LNCAP (cell line): ENCODE data around the gene KCNC1.

Experiments used
- TF ChIP-seq, protein P1 (sequence below): fragments of 450-650 bp; IDR thresholded peaks from 2 replicates; pipeline ENCODE4 v1.5.1; 2017; ENCODE audit warnings: mild to moderate bottlenecking

The KCNC1 gene

DNA sequence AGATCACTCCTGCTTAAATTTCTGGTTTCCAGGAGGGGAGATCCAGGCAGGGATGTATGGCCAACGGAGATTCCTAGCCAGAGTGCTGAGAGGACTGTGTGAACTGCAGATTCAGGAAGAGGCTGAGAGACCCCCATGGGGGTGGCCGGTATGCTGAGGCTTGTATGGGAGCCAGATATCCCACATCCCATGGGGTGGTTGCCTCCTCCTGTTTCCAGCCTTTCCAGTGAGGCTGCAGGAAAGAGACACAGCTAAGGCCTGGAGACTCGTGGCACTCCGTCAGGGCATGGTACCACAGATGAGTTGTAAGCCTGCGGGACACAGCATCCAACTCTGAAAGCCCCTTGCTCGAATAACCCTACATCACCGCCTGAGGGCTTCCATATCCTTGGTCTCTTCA lies 16.6 kb upstream of the KCNC1 start:
- TF ChIP-seq, protein P1, sequence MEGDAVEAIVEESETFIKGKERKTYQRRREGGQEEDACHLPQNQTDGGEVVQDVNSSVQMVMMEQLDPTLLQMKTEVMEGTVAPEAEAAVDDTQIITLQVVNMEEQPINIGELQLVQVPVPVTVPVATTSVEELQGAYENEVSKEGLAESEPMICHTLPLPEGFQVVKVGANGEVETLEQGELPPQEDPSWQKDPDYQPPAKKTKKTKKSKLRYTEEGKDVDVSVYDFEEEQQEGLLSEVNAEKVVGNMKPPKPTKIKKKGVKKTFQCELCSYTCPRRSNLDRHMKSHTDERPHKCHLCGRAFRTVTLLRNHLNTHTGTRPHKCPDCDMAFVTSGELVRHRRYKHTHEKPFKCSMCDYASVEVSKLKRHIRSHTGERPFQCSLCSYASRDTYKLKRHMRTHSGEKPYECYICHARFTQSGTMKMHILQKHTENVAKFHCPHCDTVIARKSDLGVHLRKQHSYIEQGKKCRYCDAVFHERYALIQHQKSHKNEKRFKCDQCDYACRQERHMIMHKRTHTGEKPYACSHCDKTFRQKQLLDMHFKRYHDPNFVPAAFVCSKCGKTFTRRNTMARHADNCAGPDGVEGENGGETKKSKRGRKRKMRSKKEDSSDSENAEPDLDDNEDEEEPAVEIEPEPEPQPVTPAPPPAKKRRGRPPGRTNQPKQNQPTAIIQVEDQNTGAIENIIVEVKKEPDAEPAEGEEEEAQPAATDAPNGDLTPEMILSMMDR: no peak

DNA sequence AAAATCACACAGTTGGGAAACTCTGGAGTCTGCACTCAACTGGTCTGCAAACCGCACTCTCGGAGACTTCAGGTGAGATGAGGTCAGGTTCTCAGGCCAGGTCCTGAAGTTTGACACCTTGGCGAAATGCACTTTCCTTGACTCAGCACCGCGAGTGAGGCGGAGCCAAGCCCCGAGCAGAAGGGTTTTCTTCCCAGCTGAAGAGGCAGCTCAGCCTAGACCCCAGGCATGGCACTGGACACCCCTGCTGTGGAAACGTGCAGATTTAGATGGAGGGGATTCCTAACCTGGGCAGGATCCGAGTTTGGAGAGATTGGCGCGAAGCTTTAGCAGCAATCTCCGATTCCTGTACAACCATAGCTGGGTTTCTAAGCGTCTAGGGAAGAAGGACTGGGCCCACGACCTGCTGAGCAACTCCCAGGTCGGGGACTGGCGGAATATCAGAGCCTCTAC lies 16.0 kb upstream of the KCNC1 start:
- TF ChIP-seq, protein P1: no peak

DNA sequence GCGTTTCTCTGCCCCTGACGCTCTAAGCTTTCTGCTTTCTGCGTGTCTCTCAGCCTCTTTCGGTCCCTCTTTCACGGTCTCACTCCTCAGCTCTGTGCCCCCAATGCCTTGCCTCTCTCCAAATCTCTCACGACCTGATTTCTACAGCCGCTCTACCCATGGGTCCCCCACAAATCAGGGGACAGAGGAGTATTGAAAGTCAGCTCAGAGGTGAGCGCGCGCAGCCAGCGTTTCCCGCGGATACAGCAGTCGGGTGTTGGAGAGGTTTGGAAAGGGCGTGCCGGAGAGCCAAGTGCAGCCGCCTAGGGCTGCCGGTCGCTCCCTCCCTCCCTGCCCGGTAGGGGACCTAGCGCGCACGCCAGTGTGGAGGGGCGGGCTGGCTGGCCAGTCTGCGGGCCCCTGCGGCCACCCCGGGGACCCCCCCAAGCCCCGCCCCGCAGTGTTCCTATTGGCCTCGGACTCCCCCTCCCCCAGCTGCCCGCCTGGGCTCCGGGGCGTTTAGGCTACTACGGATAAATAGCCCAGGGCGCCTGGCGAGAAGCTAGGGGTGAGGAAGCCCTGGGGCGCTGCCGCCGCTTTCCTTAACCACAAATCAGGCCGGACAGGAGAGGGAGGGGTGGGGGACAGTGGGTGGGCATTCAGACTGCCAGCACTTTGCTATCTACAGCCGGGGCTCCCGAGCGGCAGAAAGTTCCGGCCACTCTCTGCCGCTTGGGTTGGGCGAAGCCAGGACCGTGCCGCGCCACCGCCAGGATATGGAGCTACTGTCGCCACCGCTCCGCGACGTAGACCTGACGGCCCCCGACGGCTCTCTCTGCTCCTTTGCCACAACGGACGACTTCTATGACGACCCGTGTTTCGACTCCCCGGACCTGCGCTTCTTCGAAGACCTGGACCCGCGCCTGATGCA lies 15.3 kb upstream of the KCNC1 start, which contains the start of gene MYOD1:
TSS of gene MYOD1 (plus strand) at position 544 of the 910 bp plus-strand sequence. CDS start at position 756, 212 bp downstream.
- TF ChIP-seq, protein P1: no peak

DNA sequence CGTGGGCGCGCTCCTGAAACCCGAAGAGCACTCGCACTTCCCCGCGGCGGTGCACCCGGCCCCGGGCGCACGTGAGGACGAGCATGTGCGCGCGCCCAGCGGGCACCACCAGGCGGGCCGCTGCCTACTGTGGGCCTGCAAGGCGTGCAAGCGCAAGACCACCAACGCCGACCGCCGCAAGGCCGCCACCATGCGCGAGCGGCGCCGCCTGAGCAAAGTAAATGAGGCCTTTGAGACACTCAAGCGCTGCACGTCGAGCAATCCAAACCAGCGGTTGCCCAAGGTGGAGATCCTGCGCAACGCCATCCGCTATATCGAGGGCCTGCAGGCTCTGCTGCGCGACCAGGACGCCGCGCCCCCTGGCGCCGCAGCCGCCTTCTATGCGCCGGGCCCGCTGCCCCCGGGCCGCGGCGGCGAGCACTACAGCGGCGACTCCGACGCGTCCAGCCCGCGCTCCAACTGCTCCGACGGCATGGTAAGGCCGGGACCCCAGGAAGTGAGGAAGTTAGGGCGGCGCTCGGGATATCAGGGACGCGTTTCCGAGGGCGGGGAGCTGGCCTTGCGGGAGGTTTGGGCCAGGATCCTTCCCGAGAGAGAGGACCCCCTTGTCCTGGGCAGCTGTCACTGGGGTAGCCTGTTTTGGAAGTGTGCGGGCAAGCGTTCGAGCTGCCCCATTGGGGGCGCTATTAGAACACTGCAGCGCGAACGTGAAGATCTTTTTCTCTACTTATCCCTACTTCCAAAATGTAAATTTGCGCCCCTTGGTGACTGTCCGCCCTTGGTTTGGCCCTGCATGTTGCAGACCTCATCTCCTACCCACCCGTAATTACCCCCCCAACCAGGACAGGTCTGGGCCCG lies 14.4 kb upstream of the KCNC1 start:
- TF ChIP-seq, protein P1: peak; percentile 25; the same call in 1 of the 2 replicates

DNA sequence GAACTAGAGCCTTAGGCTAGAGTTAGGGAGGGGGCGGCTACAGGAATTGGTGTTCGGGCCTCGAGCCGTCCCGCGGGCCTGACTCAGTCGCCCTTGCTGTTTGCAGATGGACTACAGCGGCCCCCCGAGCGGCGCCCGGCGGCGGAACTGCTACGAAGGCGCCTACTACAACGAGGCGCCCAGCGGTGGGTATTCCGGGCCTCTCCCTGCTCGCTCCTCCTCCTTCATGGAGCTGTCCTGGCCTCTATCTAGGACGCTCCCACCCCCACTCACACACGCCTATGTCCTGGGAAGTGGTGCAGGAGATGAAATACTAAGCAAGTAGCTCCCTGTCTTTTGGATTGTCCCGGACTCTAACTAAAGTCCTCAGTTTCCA lies 13.8 kb upstream of the KCNC1 start:
- TF ChIP-seq, protein P1: no peak

DNA sequence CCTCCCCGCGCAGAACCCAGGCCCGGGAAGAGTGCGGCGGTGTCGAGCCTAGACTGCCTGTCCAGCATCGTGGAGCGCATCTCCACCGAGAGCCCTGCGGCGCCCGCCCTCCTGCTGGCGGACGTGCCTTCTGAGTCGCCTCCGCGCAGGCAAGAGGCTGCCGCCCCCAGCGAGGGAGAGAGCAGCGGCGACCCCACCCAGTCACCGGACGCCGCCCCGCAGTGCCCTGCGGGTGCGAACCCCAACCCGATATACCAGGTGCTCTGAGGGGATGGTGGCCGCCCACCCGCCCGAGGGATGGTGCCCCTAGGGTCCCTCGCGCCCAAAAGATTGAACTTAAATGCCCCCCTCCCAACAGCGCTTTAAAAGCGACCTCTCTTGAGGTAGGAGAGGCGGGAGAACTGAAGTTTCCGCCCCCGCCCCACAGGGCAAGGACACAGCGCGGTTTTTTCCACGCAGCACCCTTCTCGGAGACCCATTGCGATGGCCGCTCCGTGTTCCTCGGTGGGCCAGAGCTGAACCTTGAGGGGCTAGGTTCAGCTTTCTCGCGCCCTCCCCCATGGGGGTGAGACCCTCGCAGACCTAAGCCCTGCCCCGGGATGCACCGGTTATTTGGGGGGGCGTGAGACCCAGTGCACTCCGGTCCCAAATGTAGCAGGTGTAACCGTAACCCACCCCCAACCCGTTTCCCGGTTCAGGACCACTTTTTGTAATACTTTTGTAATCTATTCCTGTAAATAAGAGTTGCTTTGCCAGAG lies 13.2 kb upstream of the KCNC1 start:
- TF ChIP-seq, protein P1: no peak

DNA sequence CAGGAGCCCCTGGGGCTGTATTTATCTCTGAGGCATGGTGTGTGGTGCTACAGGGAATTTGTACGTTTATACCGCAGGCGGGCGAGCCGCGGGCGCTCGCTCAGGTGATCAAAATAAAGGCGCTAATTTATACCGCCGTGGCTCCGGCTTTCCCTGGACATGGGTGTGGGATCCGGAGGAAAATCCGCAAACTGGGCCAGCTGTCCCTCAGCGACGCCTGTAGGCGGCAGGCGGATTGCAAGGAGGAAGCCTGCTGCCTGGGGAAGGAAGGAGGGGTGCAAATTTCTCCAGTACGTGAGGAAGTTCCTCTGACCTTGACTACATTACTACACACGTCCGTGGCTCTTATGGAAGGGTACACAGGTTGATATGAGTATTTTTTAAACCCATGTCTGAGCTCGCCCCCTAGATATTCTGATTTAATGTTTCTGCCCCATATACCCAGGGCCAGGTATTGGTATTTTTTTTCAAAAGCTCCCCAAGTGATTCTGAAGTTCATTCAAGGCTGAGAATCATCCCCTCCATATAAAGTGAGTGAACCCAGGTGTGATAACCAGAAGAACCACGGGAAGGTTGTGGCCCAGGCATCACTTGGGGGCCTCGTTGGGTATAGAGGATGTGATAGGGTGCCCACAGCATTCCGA lies 12.5 kb upstream of the KCNC1 start:
- TF ChIP-seq, protein P1: peak; percentile 74
